SW480 (cell line): ENCODE measurements around the gene LGALS8.

ENCODE experiments used
- DNase-seq: peaks from one replicate; pipeline ENCODE4 v3.0.0-alpha.2; 2016; ENCODE audit warnings: low spot score

LGALS8 gene

GRCh38 chr1:236509203-236509602 lies 14.6 kb upstream of the LGALS8 start:
- DNase-seq, result no peak

- DNase-seq, result no peak
Observed at GRCh38 chr1:236509647-236510401, 14.0 kb upstream of the LGALS8 start.

GRCh38 chr1:236511735-236512418 lies 11.9 kb upstream of the LGALS8 start:
- no peak for DNase-seq

GRCh38 chr1:236514703-236515442 lies 8.9 kb upstream of the LGALS8 start:
- no peak for DNase-seq

- DNase-seq, result no peak
Observed at GRCh38 chr1:236515443-236515958, 8.3 kb upstream of the LGALS8 start.

GRCh38 chr1:236516929-236517704 lies 6.7 kb upstream of the LGALS8 start:
- DNase-seq, result peak; percentile 80

GRCh38 chr1:236518322-236518721 lies 5.5 kb upstream of the LGALS8 start:
- no peak for DNase-seq

GRCh38 chr1:236520445-236521005 lies 3.3 kb upstream of the LGALS8 start:
- no peak for DNase-seq

GRCh38 chr1:236522937-236523703 lies 662 bp upstream of the LGALS8 start:
- DNase-seq, result peak; percentile 59

GRCh38 chr1:236524142-236524894 lies 536 bp downstream of the LGALS8 start:
- peak; percentile 89 for DNase-seq

- DNase-seq, result no peak
Observed at GRCh38 chr1:236524895-236525184, 1.1 kb downstream of the LGALS8 start.

GRCh38 chr1:236526079-236526478 lies 2.3 kb downstream of the LGALS8 start:
- DNase-seq, result no peak

GRCh38 chr1:236530286-236530685 lies 6.5 kb downstream of the LGALS8 start:
- no peak for DNase-seq

- DNase-seq, result no peak
Observed at GRCh38 chr1:236530959-236531358, 7.2 kb downstream of the LGALS8 start.

GRCh38 chr1:236532850-236533249 lies 9.1 kb downstream of the LGALS8 start:
- no peak for DNase-seq

- no peak for DNase-seq
Observed at GRCh38 chr1:236534151-236534651, 10.4 kb downstream of the LGALS8 start.

- DNase-seq, result no peak
Observed at GRCh38 chr1:236535190-236535589, 11.4 kb downstream of the LGALS8 start.

GRCh38 chr1:236535662-236536161 lies 11.9 kb downstream of the LGALS8 start:
- DNase-seq, result no peak

GRCh38 chr1:236536540-236536939 lies 12.8 kb downstream of the LGALS8 start:
- no peak for DNase-seq
